Breast epithelium (tissue), 4 donors: ENCODE data around the gene PRPF6. TPM values are rescaled to one million over a fixed set of nuclear protein-coding genes. Genes with fewer than 3 reads are reported as not detected.

ENCODE experiments used
- DNase-seq, 2 donors: peaks; one replicate each; pipeline ENCODE4 v3.0.0-alpha.2; 2019; ENCODE audit warnings: low spot score in 2 of 2
- H3K27ac ChIP-seq, 2 donors: fragments of 200-600 bp; sonication (generic) in 1 of 2; one replicate each; pipeline ENCODE4 v1.5.1; 2016 to 2019; ENCODE audit warnings: mild to moderate bottlenecking in 1 of 2
- H3K27me3 ChIP-seq, 2 donors: fragments of 200-600 bp; sonication (generic) in 1 of 2; one replicate each; pipeline versions ENCODE4 v1.5.1 to v1.6.0; 2017 to 2019; ENCODE audit warnings: control low read depth in 1 of 2, mild to moderate bottlenecking in 1 of 2
- H3K36me3 ChIP-seq: fragments of 200-600 bp; one replicate; pipeline ENCODE4 v1.5.1; 2019
- H3K4me1 ChIP-seq, 2 donors: fragments of 200-600 bp; sonication (generic); one replicate each; pipeline ENCODE4 v1.5.1; 2016 to 2019; ENCODE audit warnings: control low read depth in 1 of 2
- H3K4me3 ChIP-seq, 3 donors: fragments of 200-600 bp; sonication (generic); 1 replicate in 2 of 3; 2 replicates in 1 of 3; pipeline ENCODE4 v1.5.1; 2016 to 2019; ENCODE audit warnings: mild to moderate bottlenecking in 3 of 3, moderate library complexity in 2 of 3
- H3K9me3 ChIP-seq, 2 donors: fragments of 200-600 bp; sonication (generic) in 1 of 2; one replicate each; pipeline ENCODE4 v1.5.1; 2016 to 2019; ENCODE audit warnings: control low read depth in 1 of 2
- POLR2A ChIP-seq: fragments of 450-650 bp; IDR thresholded peaks from one replicate; pipeline ENCODE4 v1.6.1; 2016; ENCODE audit warnings: antibody characterized with exemption, mild to moderate bottlenecking, moderate library complexity
- POLR2AphosphoS5 ChIP-seq, 3 donors: sonication (generic); formaldehyde crosslinking; IDR thresholded peaks; one replicate each; pipeline ENCODE4 v1.6.1; 2017; ENCODE audit warnings: antibody characterized with exemption in 3 of 3
- intact Hi-C: fragments of 100-400 bp; cut with DNase I; formaldehyde crosslinking; loops from one replicate; pipeline ENCODE4 v1.15.1; 2023; ENCODE audit warnings: low total_unique reads
- total RNA-seq, 3 donors: library from RNA; depleted of rRNA; stranded (reverse); fragments of >200 nt; gene quantifications; one replicate each; pipeline ENCODE4 v1.1.0, GENCODE V29; 2016
- TF ChIP-seq, protein P1 (sequence below), 3 donors: fragments of 450-650 bp; IDR thresholded peaks; one replicate each; pipeline ENCODE4 v1.5.1; 2016 to 2017; ENCODE audit warnings: antibody characterized with exemption in 3 of 3, mild to moderate bottlenecking in 3 of 3, moderate library complexity in 3 of 3

PRPF6 gene
- total RNA-seq, 3 donors from 2014 or later: 53.9 to 67.5 (median 59.6) TPM

DNA sequence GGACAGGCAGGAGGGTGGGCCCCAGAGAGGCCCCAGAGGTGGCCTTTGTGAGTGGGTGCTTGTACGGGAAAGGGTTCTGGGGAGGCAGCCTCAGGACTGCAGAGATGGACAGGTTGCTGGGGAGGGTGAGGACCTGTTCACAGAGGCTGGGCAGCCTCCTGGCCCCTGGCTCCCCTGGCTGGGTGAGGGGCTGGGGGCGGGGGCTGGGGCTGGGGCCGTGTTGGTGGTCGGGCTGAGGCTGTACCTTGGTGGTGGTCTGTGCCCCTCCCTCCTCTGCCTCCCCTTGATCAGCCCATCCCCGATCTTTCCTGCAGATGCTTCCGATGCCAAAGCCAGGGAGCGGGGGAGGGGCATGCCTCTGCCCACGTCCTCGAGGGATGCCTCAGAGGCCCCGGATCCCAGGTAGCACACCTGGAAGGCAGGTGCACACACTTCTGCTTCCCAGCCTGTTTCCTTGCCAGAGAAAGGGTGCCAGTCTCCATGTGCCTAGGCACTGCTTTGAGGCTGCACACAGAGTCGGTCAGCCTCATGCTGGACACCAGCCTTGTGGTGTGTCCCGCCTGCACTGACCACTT is 86.9 kb downstream of the PRPF6 start:
- no peak overlapping the region for H3K4me3 ChIP-seq
- H3K36me3 ChIP-seq: no peaks in the 10 kb centered on the region
- no peaks in the 10 kb centered on the region for H3K9me3 ChIP-seq
- H3K27ac ChIP-seq: no peak overlapping the region
- intact Hi-C loops: no loop called here
- TF ChIP-seq POLR2AphosphoS5 (IDR thresholded peaks at IDR 0.05) (no peak), POLR2A (no peak)
- TF ChIP-seq, protein P1, sequence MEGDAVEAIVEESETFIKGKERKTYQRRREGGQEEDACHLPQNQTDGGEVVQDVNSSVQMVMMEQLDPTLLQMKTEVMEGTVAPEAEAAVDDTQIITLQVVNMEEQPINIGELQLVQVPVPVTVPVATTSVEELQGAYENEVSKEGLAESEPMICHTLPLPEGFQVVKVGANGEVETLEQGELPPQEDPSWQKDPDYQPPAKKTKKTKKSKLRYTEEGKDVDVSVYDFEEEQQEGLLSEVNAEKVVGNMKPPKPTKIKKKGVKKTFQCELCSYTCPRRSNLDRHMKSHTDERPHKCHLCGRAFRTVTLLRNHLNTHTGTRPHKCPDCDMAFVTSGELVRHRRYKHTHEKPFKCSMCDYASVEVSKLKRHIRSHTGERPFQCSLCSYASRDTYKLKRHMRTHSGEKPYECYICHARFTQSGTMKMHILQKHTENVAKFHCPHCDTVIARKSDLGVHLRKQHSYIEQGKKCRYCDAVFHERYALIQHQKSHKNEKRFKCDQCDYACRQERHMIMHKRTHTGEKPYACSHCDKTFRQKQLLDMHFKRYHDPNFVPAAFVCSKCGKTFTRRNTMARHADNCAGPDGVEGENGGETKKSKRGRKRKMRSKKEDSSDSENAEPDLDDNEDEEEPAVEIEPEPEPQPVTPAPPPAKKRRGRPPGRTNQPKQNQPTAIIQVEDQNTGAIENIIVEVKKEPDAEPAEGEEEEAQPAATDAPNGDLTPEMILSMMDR (IDR thresholded peaks at IDR 0.05): no peak
- no peaks in the 10 kb centered on the region for H3K27me3 ChIP-seq
- DNase-seq: no peak
- peaks cover 0 to 11% of the 10 kb centered on the region in 2 donors for H3K4me1 ChIP-seq

DNA sequence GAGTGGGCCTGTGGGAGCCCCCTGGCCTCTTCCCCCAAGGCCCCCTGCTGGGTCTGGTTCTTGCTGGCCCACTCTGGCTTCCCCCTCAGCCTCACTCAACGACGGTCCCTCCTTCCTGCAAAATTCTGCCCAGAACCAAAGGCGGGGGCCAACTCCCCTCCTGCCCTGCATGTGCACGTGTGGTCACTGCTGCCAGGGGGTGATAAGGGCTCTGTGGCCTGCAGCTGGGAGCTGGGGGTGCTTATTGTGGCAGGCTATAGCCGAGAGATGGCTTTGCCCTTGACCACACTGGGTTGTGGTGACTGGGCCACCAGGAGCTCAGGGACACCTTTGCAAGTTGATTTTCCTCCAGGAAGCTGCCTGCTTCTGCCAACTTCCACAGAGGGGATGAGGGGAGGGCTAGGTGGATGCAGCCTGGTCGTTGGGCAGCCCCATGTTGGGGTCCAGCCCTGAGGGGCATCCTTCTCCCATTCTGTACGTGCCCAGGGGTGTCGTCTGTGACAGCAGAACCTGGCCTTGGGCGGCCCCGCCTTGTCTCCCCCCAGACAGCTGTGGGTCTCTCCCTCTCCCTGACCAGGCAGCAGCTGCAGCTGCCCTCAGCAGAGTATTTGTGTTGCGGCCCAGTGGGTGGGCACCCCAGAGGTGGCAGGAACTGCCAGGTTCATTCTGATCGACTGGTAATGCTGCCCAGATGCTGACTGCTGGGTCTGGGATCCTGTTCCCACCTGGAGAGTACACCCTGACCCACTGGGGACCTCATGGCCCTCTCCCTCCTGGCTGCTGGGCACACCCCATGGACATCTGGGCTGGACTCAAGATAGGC is 87.7 kb downstream of the PRPF6 start:
- Histone ChIP-seq H3K9me3 (no peaks in the 10 kb centered on the region), H3K36me3 (no peaks in the 10 kb centered on the region), H3K27me3 (no peaks in the 10 kb centered on the region), H3K4me1 (peaks cover 0 to 11% of the 10 kb centered on the region in 2 donors), H3K27ac (no peak overlapping the region), H3K4me3 (no peak overlapping the region)
- intact Hi-C loops: no loop called here
- DNase-seq: no peak
- TF ChIP-seq POLR2A (no peak), POLR2AphosphoS5 (IDR thresholded peaks at IDR 0.05) (no peak)
- TF ChIP-seq, protein P1 (IDR thresholded peaks at IDR 0.05): no peak

DNA sequence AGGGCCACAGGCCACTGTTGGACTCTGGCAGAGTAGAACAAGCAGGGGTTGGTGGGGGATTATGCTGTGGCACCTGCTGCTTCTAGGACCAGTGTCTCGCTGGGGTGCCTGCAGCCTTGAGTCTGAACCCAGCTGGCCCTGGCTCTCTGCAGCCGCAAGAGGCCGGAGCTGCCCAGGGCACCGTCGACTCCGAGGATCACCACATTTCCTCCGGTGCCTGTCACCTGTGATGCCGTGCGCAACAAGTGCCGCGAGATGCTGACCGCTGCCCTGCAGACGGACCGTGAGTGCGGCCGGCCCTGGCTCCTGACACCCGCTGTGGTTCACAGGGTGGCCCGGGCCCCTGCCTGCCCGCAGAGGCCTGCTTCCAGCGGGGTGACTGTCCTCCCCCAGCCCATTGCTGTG is 88.3 kb downstream of the PRPF6 start:
- TF ChIP-seq, protein P1 (IDR thresholded peaks at IDR 0.05): no peak
- TF ChIP-seq POLR2AphosphoS5 (IDR thresholded peaks at IDR 0.05) (no peak), POLR2A (no peak)
- Histone ChIP-seq H3K9me3 (no peaks in the 10 kb centered on the region), H3K4me3 (no peak overlapping the region), H3K36me3 (no peaks in the 10 kb centered on the region), H3K27ac (no peak overlapping the region), H3K4me1 (peaks cover 0 to 5% of the 10 kb centered on the region in 2 donors), H3K27me3 (no peaks in the 10 kb centered on the region)
- DNase-seq: no peak
- intact Hi-C loops: no loop called here

DNA sequence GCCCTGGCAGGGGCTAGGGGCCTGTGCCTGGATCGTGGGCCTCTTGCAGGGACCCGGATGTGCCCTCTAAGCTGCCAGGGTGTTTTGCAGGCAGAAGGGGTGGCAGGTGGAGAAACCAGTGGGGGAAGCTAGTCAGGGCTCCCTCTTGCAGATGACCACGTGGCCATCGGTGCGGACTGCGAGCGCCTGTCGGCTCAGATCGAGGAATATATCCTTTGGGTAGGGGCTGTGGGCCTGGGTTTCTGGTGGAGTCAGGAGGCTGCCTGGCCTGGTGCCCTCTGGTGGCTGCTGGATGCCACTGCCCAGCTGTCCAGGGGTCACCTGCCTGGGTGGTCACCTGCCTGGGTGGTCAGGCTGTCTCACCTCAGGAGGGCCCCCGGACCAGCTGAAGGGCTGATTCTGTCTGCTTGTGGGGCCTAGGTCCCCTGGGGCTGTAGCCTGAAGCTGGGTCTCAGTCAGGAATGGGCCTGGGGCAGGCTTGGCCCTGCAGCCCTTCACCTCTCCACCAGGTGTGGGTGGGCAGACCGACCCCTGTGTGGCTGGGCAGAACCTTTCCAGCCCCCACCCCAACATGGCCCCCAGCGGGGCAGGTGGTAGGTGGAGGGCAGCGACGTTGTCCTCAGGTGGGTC is 88.8 kb downstream of the PRPF6 start:
- Histone ChIP-seq H3K9me3 (no peaks in the 10 kb centered on the region), H3K36me3 (no peaks in the 10 kb centered on the region), H3K27ac (no peak overlapping the region), H3K27me3 (no peaks in the 10 kb centered on the region), H3K4me1 (no peaks in the 10 kb centered on the region), H3K4me3 (no peak overlapping the region)
- DNase-seq: no peak
- intact Hi-C loops: no loop called here
- TF ChIP-seq POLR2AphosphoS5 (IDR thresholded peaks at IDR 0.05) (no peak), POLR2A (no peak)
- TF ChIP-seq, protein P1 (IDR thresholded peaks at IDR 0.05): peak in 2 of 3 donors; percentile 42 to 45
